Mononuclear cell (primary cell): ENCODE data around the gene CACNA1B. TPM values are rescaled to one million over a fixed set of nuclear protein-coding genes. Genes with fewer than 3 reads are reported as not detected.

Source experiments
- H3K27me3 ChIP-seq: 2 replicates; pipeline ENCODE4 v1.6.0; 2011; ENCODE audit warnings: low read length, control low read depth; ENCODE audit not compliant: insufficient read depth
- H3K4me1 ChIP-seq: 2 replicates; pipeline ENCODE4 v1.5.1; 2011; ENCODE audit warnings: mild to moderate bottlenecking, low read length, control low read depth; ENCODE audit not compliant: insufficient read depth
- H3K4me3 ChIP-seq: 2 replicates; pipeline ENCODE4 v1.5.1; 2011; ENCODE audit warnings: mild to moderate bottlenecking, low read length, moderate library complexity
- H3K9me3 ChIP-seq: 2 replicates; pipeline ENCODE4 v1.5.1; 2011; ENCODE audit warnings: low read depth, mild to moderate bottlenecking, control low read depth, low read length
- total RNA-seq: library from RNA; depleted of rRNA; stranded (reverse); fragments of >200 nt; gene quantifications from one replicate; pipeline ENCODE4 v1.2.3, GENCODE V29; 2012

Gene CACNA1B
- total RNA-seq, 1 donor = under 0.01 TPM

DNA sequence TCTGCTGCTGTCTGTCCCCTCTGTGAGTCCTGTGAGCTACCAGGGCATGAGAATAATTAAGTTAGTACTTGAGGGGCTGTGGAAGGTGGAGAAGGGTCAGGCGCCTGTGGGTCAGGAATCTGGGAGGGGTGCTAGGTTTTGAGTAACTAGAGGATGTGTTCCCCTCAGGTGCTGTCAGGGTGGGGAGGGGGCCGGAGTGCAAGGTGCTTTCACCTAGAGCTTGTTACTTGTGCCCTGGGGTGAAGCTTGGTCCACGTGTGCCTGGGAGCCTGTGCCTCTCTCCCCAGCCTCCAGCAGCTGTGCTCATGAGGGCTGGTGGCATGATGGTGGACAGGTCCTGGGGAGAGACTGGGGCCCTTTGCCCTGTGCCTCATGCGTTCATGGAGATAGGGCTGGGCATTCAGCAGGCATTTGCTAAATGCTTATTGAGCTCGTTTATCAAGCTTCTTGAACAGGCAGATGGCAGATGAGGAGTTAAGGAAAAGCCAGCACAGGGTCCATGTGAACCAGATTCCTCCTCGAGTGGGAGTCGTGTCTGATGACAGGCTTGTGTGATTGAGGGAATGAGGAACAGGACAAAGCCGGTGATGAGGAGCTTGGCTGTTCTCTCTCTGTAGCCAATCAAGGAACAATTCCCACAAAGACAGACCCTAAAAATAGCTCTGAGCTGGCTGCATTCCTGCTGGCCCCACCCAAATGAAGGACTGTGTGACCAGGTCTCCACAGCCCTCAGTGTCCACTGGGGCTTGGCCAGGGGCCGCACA is 40.9 kb downstream of the CACNA1B start:
- Histone ChIP-seq H3K27me3 (no peaks in the 10 kb centered on the region), H3K9me3 (no peaks in the 10 kb centered on the region), H3K4me1 (no peaks in the 10 kb centered on the region), H3K4me3 (no peak overlapping the region)

DNA sequence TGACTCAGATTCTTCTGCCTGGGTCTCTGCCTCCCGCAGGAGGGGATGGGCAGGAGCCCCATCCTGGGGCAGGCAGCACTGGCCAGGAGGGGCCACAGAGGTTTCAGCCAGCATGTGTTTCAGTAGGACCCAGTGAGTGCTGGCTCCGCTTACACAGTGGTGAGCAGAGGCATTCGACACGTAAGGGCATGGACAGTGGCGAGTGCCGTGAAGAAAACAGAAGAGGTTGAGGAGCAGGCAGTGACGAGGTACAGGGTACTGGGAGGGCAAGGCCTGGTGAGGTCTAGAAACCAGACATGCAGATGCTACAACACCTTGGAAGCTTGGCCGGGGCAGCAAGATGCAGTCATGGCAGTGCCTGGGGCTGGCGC is 41.5 kb downstream of the CACNA1B start:
- Histone ChIP-seq H3K27me3 (no peaks in the 10 kb centered on the region), H3K4me1 (no peaks in the 10 kb centered on the region), H3K4me3 (no peak overlapping the region), H3K9me3 (no peaks in the 10 kb centered on the region)

DNA sequence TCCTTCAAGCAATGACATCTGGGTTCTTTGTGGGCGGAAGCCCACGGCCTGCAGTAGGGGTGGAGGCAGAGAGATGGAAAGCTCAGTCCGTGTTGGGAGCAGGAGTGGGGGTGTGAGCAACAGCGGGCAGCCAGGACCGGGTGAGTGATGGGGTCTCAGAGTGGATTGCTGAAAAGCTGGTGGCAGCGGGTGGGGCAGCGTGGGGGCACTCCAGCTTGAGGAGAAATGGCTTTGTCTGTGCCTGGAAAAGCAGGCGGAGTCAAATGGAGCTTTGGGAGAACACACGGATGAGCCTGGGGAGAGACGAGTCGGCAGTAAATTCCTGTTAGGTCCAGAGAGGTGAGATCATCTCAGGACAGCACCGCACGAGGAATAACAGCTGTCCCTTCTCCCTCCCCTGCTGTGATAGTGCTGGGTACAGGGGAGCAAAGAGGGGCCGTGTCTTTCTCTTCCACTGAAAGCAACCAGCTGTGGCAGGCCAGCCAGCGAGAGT is 42.1 kb downstream of the CACNA1B start:
- H3K4me3 ChIP-seq = no peak overlapping the region
- H3K9me3 ChIP-seq = no peaks in the 10 kb centered on the region
- H3K4me1 ChIP-seq = no peaks in the 10 kb centered on the region
- H3K27me3 ChIP-seq = no peaks in the 10 kb centered on the region

DNA sequence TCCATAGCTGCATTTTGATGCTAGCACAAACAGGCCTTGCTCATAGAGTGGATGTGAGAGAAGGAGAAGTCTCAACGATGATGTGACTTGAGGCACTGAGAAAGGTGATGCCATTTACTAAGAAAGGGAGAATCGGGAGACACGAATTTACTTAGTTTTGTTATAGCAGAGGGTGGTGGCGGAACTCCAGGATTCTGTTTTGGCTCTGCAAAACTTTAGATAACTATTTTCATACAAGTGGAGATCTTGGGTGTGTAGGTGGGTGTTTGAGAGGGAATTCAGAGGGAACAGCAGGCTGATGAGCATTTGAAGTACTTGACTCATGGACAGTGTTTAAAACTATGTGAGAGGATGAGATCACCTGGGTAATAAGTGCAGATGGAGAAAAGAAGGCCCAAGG is 43.2 kb downstream of the CACNA1B start:
- Histone ChIP-seq H3K9me3 (no peaks in the 10 kb centered on the region), H3K27me3 (no peaks in the 10 kb centered on the region), H3K4me1 (no peaks in the 10 kb centered on the region), H3K4me3 (no peak overlapping the region)

DNA sequence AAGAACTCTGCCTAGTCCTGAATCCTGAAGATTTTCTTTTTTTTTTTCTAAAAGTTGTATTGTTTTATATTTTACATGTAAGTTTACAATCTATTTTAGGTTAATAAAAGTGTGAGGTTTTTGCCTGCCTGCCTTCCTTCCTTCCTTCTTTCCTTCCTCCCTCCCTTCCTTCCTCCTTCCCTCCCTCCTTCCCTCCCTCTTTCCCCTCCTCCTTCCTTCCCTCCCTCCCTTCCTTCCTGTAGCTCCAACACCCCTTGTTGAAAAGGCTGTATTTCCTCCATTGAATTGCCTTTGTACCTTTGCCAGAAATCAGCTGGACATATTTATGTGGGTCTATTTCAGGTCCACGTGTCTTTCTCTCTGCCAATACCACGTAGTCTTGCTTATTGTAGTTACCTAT is 46.6 kb downstream of the CACNA1B start:
- H3K27me3 ChIP-seq = no peaks in the 10 kb centered on the region
- no peak overlapping the region for H3K4me3 ChIP-seq

DNA sequence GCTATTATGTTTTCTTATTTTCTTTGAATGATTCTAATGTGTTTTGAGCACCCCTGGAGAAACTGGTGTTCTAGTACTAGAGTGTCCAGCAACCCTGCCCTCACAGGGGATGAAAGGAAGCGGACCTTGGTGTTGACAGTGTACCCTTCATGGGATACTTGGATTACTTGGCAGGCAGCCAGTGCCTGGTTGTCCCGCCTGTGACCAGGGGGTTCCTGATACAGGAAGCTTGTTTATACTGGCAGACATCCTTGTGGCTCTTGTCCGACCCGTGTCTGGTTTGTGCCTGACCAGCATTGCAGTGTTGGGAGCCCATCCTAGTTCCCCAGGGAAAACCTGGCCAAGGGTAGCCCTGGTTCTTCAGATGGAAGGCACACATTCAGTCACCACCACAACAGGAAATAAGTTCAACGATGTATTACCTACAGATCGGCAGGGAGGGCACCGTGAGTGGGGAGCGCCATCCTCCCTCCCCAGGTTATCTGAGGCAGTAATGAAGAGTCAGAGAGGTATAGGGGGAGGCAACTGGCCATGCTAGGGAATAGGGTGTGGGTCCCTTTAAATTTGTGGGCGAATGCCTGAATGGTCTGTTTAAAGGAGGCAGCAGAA is 47.3 kb downstream of the CACNA1B start:
- no peaks in the 10 kb centered on the region for H3K27me3 ChIP-seq
- H3K4me3 ChIP-seq = no peak overlapping the region

More for the DNA sequence above, 46.6 kb downstream of the CACNA1B start:
- Histone ChIP-seq H3K4me1 (no peaks in the 10 kb centered on the region), H3K9me3 (no peaks in the 10 kb centered on the region)

DNA sequence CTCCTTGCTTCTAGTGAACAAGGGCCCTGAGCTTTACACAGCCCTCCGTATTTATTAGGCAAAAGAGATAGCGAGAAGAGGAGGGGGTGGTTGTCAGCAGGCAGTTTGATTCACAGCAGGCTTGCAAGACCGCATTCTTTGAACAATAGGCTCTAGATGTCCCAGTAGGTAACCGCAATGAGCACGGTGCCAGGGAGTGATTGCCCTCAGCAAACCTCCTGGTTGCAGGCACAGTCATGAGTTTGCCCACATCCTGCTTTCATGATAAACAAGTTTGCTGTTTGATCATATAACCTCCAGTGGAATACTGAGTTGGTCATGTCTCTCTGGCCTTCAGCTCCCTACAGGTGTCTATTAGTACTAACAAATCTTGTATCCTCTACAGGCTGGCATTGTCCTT is 66.1 kb downstream of the CACNA1B start:
- H3K9me3 ChIP-seq = no peaks in the 10 kb centered on the region
- H3K4me3 ChIP-seq = no peak overlapping the region
- no peaks in the 10 kb centered on the region for H3K27me3 ChIP-seq
- H3K4me1 ChIP-seq = no peaks in the 10 kb centered on the region

More for the DNA sequence above, 47.3 kb downstream of the CACNA1B start:
- Histone ChIP-seq H3K4me1 (no peaks in the 10 kb centered on the region), H3K9me3 (no peaks in the 10 kb centered on the region)

DNA sequence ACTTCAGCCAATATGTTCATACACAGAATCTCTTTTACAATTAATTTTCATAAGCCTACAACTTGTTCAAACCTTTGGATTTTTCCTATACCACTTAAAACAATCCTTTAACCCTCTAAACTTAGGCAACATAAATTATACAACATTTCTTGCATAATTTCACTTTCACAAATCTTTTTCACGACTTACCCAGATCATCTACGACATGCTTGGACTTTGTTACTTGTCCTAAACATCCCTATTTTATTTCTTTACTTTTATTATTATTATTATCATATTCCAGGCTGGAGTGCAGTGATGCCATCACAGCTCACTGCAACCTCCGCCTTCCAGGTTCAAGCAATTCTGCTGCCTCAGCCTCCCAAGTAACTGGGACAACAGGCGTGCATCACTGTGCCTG is 68.0 kb downstream of the CACNA1B start:
- Histone ChIP-seq H3K4me3 (no peak overlapping the region), H3K4me1 (no peaks in the 10 kb centered on the region), H3K9me3 (no peaks in the 10 kb centered on the region), H3K27me3 (no peaks in the 10 kb centered on the region)

DNA sequence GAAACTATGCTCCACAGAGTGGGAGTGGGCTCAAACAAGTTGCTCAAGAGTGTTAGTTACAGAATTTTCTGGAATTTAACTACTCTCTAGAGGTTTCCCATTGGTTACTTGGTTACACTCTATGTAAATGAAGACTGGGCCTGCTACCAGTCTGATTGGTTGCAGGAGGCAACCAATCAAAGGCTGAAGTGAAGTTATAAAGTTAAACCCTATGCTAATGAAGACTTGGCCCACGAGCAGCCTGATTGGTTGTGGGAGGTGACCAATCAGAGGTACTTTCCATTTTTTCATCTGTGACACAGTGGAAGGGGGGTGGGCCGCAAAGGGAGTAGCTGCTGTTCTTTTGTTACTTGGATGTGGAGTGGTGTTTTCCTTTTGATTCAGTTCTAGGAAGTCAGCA is 69.4 kb downstream of the CACNA1B start:
- Histone ChIP-seq H3K4me1 (no peaks in the 10 kb centered on the region), H3K9me3 (no peaks in the 10 kb centered on the region), H3K4me3 (no peak overlapping the region), H3K27me3 (no peaks in the 10 kb centered on the region)

DNA sequence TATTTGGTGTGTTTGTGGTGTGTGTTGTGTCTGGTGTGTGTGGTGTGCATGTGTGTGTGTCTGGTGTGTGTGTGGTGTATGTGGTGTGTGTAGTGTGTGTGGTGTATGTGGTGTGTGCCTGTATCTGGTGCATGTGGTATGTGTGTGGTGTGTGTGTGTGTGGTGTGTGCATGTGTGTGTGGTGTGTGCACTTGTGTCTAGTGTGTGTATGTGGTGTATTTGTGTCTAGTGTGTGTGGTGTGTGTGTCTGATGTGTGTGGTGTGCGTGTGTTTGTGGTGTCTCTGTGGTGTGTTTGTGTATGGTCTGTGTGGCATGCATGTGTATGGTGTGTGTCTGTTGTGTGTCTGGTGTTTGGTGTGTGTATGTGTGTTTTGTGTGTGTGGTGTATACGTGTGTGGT is 71.1 kb downstream of the CACNA1B start:
- H3K4me1 ChIP-seq = no peaks in the 10 kb centered on the region
- H3K9me3 ChIP-seq = no peaks in the 10 kb centered on the region
- H3K27me3 ChIP-seq = no peaks in the 10 kb centered on the region
- H3K4me3 ChIP-seq = no peak overlapping the region

DNA sequence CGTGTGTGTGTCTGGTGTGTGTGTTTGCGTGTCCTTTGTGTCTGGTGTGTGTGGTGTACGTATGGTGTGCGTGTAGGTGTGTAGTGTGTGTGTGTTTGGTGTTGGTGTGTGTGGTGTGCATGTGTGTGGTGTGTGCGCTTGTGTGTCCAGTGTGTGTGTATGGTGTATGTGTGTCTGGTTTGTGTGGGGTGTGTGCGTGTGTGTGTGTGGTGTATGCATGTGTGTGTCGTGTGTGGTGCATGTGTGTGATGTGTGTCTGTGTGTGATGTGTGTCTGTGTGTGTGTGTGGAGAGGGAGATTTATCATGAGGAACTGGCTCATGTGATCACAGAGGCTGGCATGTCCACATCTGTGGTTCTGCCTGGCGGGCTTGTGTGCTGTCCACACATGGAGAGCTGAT is 71.7 kb downstream of the CACNA1B start:
- no peaks in the 10 kb centered on the region for H3K27me3 ChIP-seq
- no peak overlapping the region for H3K4me3 ChIP-seq

DNA sequence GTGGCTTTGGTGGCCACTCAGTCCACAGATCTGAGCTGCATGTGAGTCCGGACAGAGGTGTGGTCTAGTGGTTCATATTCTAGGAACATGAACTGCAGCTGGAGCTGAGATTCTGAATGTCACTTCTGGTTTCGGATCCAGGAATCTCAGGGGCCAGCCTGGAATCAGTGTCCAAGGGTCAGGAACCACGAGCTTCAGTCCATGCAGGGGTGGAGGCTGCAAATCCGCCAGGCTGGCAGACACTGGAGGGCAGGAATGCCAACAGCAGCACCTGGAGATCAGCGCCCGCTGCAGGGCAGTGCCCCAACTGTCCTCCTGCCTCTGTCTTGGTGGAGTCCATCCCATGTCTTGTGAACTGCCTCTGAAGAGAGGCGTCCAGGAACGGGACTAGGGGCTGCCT is 73.5 kb downstream of the CACNA1B start:
- Histone ChIP-seq H3K27me3 (no peaks in the 10 kb centered on the region), H3K4me1 (no peaks in the 10 kb centered on the region), H3K9me3 (no peaks in the 10 kb centered on the region), H3K4me3 (no peak overlapping the region)

More for the DNA sequence above, 71.7 kb downstream of the CACNA1B start:
- Histone ChIP-seq H3K4me1 (no peaks in the 10 kb centered on the region), H3K9me3 (no peaks in the 10 kb centered on the region)

DNA sequence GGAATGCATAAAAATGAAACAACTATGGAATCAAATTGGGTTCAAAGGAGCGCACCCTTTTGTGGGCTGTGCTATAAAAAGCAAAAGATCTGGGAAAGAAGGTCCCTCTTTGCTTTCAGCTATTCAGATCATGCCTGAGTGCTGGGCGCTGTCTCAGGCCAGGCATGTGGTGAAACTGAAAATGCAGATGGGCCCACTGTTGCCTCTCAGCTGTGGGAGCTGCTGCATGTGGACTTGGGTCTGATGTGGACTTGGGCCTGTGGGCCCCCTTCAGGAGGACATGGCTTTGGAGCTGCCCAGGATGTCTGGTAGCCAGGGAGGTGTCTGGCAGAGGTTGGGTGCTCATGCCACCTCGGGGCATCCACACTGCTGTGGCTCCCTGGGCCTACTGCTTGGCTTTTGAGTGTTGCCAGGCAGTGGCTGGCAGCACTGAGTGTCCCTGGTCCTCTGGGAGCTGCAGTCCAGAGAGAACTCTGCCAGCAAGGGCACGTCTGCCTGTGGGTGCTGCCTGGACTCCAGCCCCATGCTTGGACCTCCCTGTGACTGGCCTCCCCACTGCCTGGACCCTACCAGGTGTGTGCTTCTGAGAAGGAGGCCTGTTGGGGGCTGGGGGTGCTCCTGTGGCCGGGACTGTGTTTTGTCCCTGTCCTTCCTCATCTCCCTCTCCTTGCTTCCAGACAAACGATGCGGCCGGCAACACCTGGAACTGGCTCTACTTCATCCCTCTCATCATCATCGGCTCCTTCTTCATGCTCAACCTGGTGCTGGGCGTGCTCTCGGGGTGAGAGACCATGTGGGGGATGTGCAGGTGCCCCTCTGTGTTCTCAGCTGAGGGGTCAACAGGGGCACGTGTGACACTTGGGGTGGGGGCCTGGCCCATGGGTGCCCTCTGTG is 74.3 kb downstream of the CACNA1B start:
- Histone ChIP-seq H3K9me3 (no peaks in the 10 kb centered on the region), H3K4me3 (no peak overlapping the region), H3K27me3 (no peaks in the 10 kb centered on the region), H3K4me1 (no peaks in the 10 kb centered on the region)

DNA sequence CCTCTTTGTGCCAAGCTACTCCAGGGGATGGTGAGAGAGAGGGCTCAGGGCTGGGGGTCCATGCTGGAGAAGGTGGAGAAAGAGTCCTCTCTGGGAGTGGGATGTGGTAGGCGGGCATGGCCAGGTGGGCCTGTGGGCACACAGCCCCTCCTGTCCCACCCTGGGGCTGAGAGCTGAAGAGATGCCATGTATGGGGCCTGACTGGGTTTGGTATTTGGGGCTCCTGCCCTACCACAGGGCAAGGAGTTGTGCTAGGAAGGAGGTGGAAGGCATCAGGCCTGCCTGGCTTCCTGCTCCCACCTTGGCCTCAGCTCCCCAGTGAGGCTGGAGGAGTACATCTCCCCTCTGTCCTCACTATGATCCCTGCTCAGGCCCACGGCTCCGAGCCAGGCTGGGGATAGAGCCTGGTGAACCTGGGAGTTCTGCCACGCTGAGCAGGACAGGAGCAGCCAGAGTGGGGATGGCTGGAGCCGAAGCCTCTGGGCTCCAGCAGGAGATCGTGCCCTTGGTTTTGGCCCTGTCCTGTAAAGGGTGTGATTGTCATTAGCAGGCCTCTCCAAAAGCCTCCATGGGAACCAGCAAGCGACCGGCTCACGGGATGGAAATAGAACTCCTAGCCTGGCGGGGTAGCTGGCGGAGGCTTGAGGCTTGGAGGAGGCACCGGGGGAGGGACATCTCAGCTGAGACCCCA is 75.5 kb downstream of the CACNA1B start:
- H3K4me3 ChIP-seq = no peak overlapping the region
- no peaks in the 10 kb centered on the region for H3K27me3 ChIP-seq

More for the DNA sequence above, 75.5 kb downstream of the CACNA1B start:
- Histone ChIP-seq H3K9me3 (no peaks in the 10 kb centered on the region), H3K4me1 (no peaks in the 10 kb centered on the region)
